ENCODE results near the gene LGR5.

- TF ChIP-seq POLR2A (conservative IDR thresholded peaks at IDR 0.05) (no peak), PHF8 (IDR thresholded peaks at IDR 0.05; ENCODE audit: borderline replicate concordance, low read length) (no peak), FOSL1 (tag; conservative IDR thresholded peaks at IDR 0.05) (no peak), MYNN (IDR thresholded peaks at IDR 0.05) (no peak), MYNN (CRISPR knock-in tag; IDR thresholded peaks at IDR 0.05) (no peak), TAF1 (IDR thresholded peaks at IDR 0.05; ENCODE audit: control insufficient read depth, extremely low read depth, insufficient read depth, low read length, severe bottlenecking) (no peak), CTCF (IDR thresholded peaks at IDR 0.05 in 2 of 3, conservative IDR thresholded peaks at IDR 0.05 in 1 of 3; ENCODE audit: insufficient read depth in 2 of 3, low read depth in 1 of 3, low read length in 3 of 3) (peak in 2 of 3 experiments; percentile 7 to 25; a peak in 1 of 6 replicates), TBP (optimal IDR thresholded peaks at IDR 0.05; ENCODE audit: low read depth, low read length) (no peak), BRCA1 (IDR thresholded peaks at IDR 0.05) (no peak), BRCA1 (CRISPR knock-in tag; IDR thresholded peaks at IDR 0.05) (no peak), EP300 (IDR thresholded peaks at IDR 0.05; ENCODE audit: low read length) (peak; percentile 59), ZNF133 (CRISPR knock-in tag; IDR thresholded peaks at IDR 0.05) (no peak), JUND (IDR thresholded peaks at IDR 0.05; ENCODE audit: borderline replicate concordance, low read depth, low read length) (0 out of 2 replicates have a peak, but pooled peaks have one; percentile 30), JUND (tag; IDR thresholded peaks at IDR 0.05; ENCODE audit: borderline replicate concordance, low read depth, low read length) (0 out of 3 replicates have a peak, but pooled peaks have one; percentile 26)
Measured at GRCh38 chr12:71594214-71594948, 154.8 kb downstream of the LGR5 start.

Measured in K562 (cell line).